Gastroesophageal sphincter (tissue), 4 donors: ENCODE results near the gene FOLR1. TPM values are rescaled to one million over a fixed set of nuclear protein-coding genes. Genes with fewer than 3 reads are reported as not detected.

Source experiments
- ATAC-seq: fragments of 150-250 bp; one replicate; pipeline ENCODE4 v1.9.1; 2016; ENCODE audit warnings: mild to moderate bottlenecking, moderate library complexity
- H3K27ac ChIP-seq, 4 donors: fragments of 200-600 bp; sonication (generic) in 3 of 4; 1 replicate in 3 of 4; 2 replicates in 1 of 4; pipeline ENCODE4 v1.5.1; 2016 to 2019
- H3K27me3 ChIP-seq: fragments of 200-600 bp; sonication (generic); one replicate; pipeline ENCODE4 v1.5.1; 2019
- H3K36me3 ChIP-seq, 2 donors: fragments of 200-600 bp; sonication (generic); one replicate each; pipeline ENCODE4 v1.5.1; 2019; ENCODE audit warnings: control low read depth in 1 of 2
- H3K4me1 ChIP-seq, 3 donors: fragments of 200-600 bp; sonication (generic); 1 replicate in 2 of 3; 2 replicates in 1 of 3; pipeline ENCODE4 v1.5.1; 2016 to 2019; ENCODE audit warnings: control low read depth in 2 of 3
- H3K4me3 ChIP-seq, 2 donors: fragments of 200-600 bp; sonication (generic); one replicate each; pipeline ENCODE4 v1.5.1; 2019; ENCODE audit warnings: mild to moderate bottlenecking in 1 of 2, moderate library complexity in 1 of 2
- H3K9me3 ChIP-seq, 3 donors: fragments of 200-600 bp; sonication (generic); one replicate each; pipeline ENCODE4 v1.5.1; 2017 to 2019; ENCODE audit warnings: control low read depth in 2 of 3
- EP300 ChIP-seq: sonication (generic); formaldehyde crosslinking; IDR thresholded peaks from one replicate; pipeline ENCODE4 v1.6.1; 2017; ENCODE audit warnings: antibody characterized with exemption, mild to moderate bottlenecking
- POLR2A ChIP-seq, 2 donors: fragments of 450-650 bp; IDR thresholded peaks; one replicate each; pipeline ENCODE4 v1.6.1; 2017; ENCODE audit warnings: antibody characterized with exemption in 2 of 2, mild to moderate bottlenecking in 2 of 2, moderate library complexity in 1 of 2
- POLR2AphosphoS5 ChIP-seq: sonication (generic); formaldehyde crosslinking; IDR thresholded peaks from one replicate; pipeline ENCODE4 v1.6.1; 2017; ENCODE audit warnings: antibody characterized with exemption
- WGBS, 2 donors: methylation state at CpG; one replicate each; pipeline ENCODE4 v1.1.5; 2018; ENCODE audit warnings: low coverage in 1 of 2; 5-methylcytosine and 5-hydroxymethylcytosine counted together
- total RNA-seq, 4 donors: library from RNA; depleted of rRNA; stranded (reverse); fragments of >200 nt; gene quantifications; one replicate each; pipeline ENCODE4 v1.1.0, GENCODE V29; 2016
- TF ChIP-seq, protein P1 (sequence below), 4 experiments: fragments of 200-600 bp in 2 of 4; fragments of 450-650 bp in 2 of 4; sonication (generic) in 1 of 4; IDR thresholded peaks; one replicate each; pipeline ENCODE4 v1.5.1; 2017 to 2019; ENCODE audit warnings: antibody characterized with exemption in 4 of 4, mild to moderate bottlenecking in 2 of 4, moderate library complexity in 2 of 4

The FOLR1 gene
- total RNA-seq, 4 donors from 2014 or later = 0.81 to 23.7 TPM; not detected in 2

- no peak overlapping the region for H3K4me3 ChIP-seq
- ATAC-seq = no peak
- TF ChIP-seq EP300 = no peak
- no peak for TF ChIP-seq POLR2A (IDR thresholded peaks at IDR 0.05)
- no peak for TF ChIP-seq POLR2AphosphoS5
- TF ChIP-seq, protein P1, sequence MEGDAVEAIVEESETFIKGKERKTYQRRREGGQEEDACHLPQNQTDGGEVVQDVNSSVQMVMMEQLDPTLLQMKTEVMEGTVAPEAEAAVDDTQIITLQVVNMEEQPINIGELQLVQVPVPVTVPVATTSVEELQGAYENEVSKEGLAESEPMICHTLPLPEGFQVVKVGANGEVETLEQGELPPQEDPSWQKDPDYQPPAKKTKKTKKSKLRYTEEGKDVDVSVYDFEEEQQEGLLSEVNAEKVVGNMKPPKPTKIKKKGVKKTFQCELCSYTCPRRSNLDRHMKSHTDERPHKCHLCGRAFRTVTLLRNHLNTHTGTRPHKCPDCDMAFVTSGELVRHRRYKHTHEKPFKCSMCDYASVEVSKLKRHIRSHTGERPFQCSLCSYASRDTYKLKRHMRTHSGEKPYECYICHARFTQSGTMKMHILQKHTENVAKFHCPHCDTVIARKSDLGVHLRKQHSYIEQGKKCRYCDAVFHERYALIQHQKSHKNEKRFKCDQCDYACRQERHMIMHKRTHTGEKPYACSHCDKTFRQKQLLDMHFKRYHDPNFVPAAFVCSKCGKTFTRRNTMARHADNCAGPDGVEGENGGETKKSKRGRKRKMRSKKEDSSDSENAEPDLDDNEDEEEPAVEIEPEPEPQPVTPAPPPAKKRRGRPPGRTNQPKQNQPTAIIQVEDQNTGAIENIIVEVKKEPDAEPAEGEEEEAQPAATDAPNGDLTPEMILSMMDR (IDR thresholded peaks at IDR 0.05) = no peak
- peak overlapping the region in 2 of 4 donors; percentile 92 to 95 for H3K27ac ChIP-seq
- peaks cover 0 to 26% (median 13%) of the 10 kb centered on the region in 3 donors for H3K4me1 ChIP-seq
- 91% methylated on average over 1 of the region's 7 CpGs; no CpG with 5 or more reads in 1 of the 2 donors for WGBS, 2 donors
- no peaks in the 10 kb centered on the region for H3K36me3 ChIP-seq
- peaks cover 11% of the 10 kb centered on the region for H3K27me3 ChIP-seq
- H3K9me3 ChIP-seq = no peaks in the 10 kb centered on the region
Observed at GRCh38 chr11:72221386-72222075, 29.6 kb downstream of the FOLR1 start.

DNA sequence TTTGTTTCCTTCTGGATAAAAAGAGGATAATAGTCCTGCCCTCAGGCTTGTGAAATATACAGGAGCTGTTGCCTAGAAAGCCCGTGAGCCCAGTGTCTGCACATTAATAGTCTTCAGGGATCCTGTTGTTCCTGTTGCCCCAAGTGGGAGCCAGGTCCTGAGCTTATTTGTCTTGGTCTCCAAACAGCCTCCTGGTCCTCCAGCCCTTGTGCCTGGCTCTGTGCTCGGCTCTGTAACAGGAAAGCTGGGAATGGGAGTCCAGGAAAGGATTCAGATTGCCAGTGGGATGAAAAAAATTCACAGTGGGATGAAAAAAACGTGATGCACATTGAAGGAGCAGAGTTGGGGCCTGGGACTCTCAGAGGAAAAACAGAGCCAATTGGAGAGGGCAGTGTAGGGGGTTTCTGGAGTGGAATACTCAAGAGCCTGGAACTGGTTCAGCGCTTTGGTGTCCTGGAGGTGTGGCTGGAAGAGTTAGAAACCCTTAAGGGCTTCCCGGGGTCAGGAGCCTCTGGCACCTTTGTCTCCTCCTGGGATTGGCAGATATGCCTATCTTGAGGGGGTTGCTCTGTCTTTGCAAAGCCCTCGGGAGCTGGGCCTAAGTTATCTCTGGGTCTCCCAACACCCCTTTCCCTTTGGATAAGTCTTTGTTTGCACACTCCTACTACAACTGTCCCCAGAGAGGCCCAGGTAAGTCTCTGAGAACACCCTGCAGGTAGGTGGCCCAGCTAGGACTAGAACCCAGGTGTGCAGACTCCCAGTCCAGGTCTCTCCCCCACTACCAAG lies 30.4 kb downstream of the FOLR1 start:
- ATAC-seq = no peak
- no peaks in the 10 kb centered on the region for H3K9me3 ChIP-seq
- H3K4me3 ChIP-seq = peak overlapping the region; percentile 88 to 95
- 56 to 60% methylated on average over 4 of the region's 6 CpGs for WGBS, 2 donors
- H3K27me3 ChIP-seq = peaks cover 4% of the 10 kb centered on the region
- H3K27ac ChIP-seq = peak overlapping the region; percentile 92 to 99 (median 94)
- peaks cover 0 to under 1% of the 10 kb centered on the region in 2 donors for H3K36me3 ChIP-seq
- TF ChIP-seq, protein P1 (IDR thresholded peaks at IDR 0.05) = no peak
- TF ChIP-seq POLR2AphosphoS5 = no peak
- no peak for TF ChIP-seq EP300
- no peak for TF ChIP-seq POLR2A (IDR thresholded peaks at IDR 0.05)
- peaks cover 0 to 34% (median 14%) of the 10 kb centered on the region in 3 donors for H3K4me1 ChIP-seq

DNA sequence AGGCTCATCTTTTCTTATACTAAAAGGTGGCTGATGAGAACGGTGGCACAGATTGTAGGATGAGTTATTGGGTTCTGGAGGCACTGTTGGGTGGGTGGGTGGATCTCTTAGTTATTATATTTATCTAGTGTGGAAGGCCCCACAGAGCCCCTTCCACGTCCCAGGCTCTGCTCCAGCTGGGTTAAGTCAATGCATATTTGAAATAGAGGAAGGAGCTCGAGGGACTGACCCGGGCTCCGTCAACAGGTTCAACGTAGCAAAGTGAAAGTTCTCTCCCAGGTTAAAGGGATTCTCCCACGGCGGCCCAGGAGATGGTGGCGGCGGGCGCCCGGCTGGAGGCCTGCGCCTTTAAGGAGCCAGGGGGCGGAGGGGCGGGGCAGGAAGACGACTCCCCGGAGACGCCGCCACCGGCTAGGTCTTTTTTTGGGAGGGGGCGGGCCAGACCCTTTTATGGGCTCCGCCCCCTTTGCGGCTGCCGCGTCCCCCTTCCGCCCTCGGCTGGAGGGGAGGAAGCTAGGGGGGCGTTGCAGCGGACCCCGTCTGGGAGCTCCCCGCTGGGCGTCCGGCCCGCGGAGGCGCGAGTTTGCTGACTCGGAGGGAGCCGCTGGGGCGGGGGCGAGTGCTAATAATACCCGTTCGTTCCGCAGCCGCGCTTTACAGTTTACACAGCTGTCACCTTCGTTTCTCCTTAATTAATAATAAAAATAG lies 31.1 kb downstream of the FOLR1 start:
- Histone ChIP-seq H3K27me3 (no peaks in the 10 kb centered on the region), H3K27ac (peak overlapping the region; percentile 92 to 99 (median 94)), H3K9me3 (no peaks in the 10 kb centered on the region), H3K4me1 (peaks cover 0 to 42% (median 17%) of the 10 kb centered on the region in 3 donors), H3K4me3 (peak overlapping the region; percentile 88 to 95), H3K36me3 (peaks cover 0 to 6% of the 10 kb centered on the region in 2 donors)
- no peak for TF ChIP-seq EP300
- TF ChIP-seq, protein P1 (IDR thresholded peaks at IDR 0.05) = peak in 3 of 4 experiments; percentile 20 to 60 (median 23)
- TF ChIP-seq POLR2A (IDR thresholded peaks at IDR 0.05) = peak; percentile 52 to 69
- TF ChIP-seq POLR2AphosphoS5 = peak; percentile 79
- peak; percentile 91 for ATAC-seq
- 0% methylated on average over 9 of the region's 47 CpGs; no CpG with 5 or more reads in 1 of the 2 donors for WGBS, 2 donors

- 0% methylated on average over 1 to 5 of the region's 84 CpGs for WGBS, 2 donors
- peak; percentile 74 for ATAC-seq
- peaks cover 0 to 50% (median 19%) of the 10 kb centered on the region in 3 donors for H3K4me1 ChIP-seq
- no peaks in the 10 kb centered on the region for H3K9me3 ChIP-seq
- peak overlapping the region; percentile 88 to 95 for H3K4me3 ChIP-seq
- H3K36me3 ChIP-seq = peaks cover 0 to 14% of the 10 kb centered on the region in 2 donors
- no peaks in the 10 kb centered on the region for H3K27me3 ChIP-seq
- peak overlapping the region; percentile 92 to 99 (median 94) for H3K27ac ChIP-seq
- TF ChIP-seq, protein P1 (IDR thresholded peaks at IDR 0.05) = peak in 1 of 4 experiments; percentile 9
- TF ChIP-seq POLR2A (IDR thresholded peaks at IDR 0.05) = peak; percentile 7 to 24
- no peak for TF ChIP-seq EP300
- TF ChIP-seq POLR2AphosphoS5 = peak; percentile 3
Observed at GRCh38 chr11:72223615-72224563, 31.9 kb downstream of the FOLR1 start.
